ENCODE measurements around the gene COL5A1.

Gene COL5A1

DNA sequence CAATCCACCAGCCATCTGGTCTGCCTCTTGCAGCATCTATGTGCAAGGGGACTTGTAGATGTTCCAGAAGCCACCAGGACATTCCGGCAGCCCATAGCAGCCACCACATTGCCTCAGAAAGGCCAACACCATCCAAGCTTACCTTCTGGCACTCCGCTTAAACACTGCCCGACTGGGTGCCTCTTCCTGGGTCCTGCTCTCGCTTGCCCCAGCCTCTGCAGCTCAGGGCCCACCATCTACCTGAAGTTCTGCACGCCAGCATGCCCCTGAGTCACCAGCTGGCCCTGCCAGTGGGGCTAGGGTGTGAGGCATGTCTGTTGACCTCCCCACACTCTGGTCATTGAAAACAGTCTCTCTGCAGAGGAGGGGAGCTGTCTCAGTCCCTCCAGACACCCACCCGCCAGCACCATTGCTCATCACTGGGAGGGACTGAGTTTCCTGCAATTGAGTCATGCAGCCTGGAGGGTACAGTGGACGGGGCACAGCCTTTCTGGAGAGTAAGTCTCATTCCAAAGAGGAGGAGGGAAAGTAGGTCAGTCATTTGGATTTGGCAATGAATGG, 16.9 kb upstream of the COL5A1 start:
- Histone ChIP-seq H3K4me3 (ENCODE audit: low read length) (no peak overlapping the region), H3K4me2 (ENCODE audit: low read length) (no peak overlapping the region), H3K79me2 (ENCODE audit: low read length) (no peaks in the 10 kb centered on the region), H3K36me3 (replicated peaks; ENCODE audit: low read depth, low read length) (no peaks in the 10 kb centered on the region), H4K20me1 (ENCODE audit: insufficient read depth, low read length) (no peaks in the 10 kb centered on the region), H3K9me3 (ENCODE audit: insufficient read depth, low read length) (no peaks in the 10 kb centered on the region), H3K27me3 (ENCODE audit: low read depth, low read length) (peaks cover 25% of the 10 kb centered on the region), H3K27ac (ENCODE audit: low read length) (no peak overlapping the region), H3K4me1 (ENCODE audit: low read length) (no peaks in the 10 kb centered on the region), H3K9ac (ENCODE audit: low read length) (no peak overlapping the region), H2AFZ (ENCODE audit: low read depth, low read length) (no peak overlapping the region)
- TF ChIP-seq, protein P1, sequence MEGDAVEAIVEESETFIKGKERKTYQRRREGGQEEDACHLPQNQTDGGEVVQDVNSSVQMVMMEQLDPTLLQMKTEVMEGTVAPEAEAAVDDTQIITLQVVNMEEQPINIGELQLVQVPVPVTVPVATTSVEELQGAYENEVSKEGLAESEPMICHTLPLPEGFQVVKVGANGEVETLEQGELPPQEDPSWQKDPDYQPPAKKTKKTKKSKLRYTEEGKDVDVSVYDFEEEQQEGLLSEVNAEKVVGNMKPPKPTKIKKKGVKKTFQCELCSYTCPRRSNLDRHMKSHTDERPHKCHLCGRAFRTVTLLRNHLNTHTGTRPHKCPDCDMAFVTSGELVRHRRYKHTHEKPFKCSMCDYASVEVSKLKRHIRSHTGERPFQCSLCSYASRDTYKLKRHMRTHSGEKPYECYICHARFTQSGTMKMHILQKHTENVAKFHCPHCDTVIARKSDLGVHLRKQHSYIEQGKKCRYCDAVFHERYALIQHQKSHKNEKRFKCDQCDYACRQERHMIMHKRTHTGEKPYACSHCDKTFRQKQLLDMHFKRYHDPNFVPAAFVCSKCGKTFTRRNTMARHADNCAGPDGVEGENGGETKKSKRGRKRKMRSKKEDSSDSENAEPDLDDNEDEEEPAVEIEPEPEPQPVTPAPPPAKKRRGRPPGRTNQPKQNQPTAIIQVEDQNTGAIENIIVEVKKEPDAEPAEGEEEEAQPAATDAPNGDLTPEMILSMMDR (IDR thresholded peaks at IDR 0.05; ENCODE audit: low read depth, low read length): no peak
- TF ChIP-seq EZH2phosphoT487 (IDR thresholded peaks at IDR 0.05; ENCODE audit: low read depth): no peak

DNA sequence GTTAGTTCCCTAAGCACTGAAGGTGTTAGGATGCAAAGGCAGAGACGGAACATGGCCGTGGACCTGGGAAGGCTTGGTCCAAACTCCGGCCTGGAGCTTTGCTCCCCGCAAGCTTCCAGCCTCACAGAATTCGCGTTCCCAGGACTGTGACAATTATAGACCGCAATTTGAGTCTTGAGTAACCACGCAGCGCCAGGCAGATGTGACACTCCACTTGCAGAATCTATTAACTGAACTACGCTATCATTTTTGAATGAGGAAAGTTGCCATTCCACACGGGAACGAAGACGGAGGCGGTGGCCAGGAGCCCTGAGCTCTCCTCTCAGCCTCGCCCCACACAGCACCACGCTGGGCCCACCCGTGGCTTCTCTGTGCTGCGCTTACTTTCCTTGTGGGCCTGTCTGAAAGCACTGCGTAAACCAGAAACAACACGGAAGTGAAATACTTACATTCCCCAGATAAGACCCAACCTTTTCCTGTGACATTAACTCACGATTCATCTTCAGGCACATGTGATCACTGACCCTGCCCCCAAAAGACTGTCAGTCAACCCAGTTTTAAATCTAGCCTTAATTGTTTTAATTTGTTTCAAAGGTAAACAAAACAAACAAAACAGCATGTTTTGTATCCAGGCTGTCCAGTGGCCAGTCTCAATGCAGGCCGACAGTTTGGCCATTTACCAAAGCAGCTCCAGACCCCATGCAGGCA, 16.1 kb upstream of the COL5A1 start:
- no peak overlapping the region for H2AFZ ChIP-seq (ENCODE audit: low read depth, low read length)
- H3K4me3 ChIP-seq (ENCODE audit: low read length): no peak overlapping the region
- H4K20me1 ChIP-seq (ENCODE audit: insufficient read depth, low read length): no peaks in the 10 kb centered on the region
- no peak for TF ChIP-seq EZH2phosphoT487 (IDR thresholded peaks at IDR 0.05; ENCODE audit: low read depth)
- TF ChIP-seq, protein P1 (IDR thresholded peaks at IDR 0.05; ENCODE audit: low read depth, low read length): no peak
- no peaks in the 10 kb centered on the region for H3K4me1 ChIP-seq (ENCODE audit: low read length)
- H3K36me3 ChIP-seq (replicated peaks; ENCODE audit: low read depth, low read length): no peaks in the 10 kb centered on the region
- no peak overlapping the region for H3K4me2 ChIP-seq (ENCODE audit: low read length)
- no peaks in the 10 kb centered on the region for H3K79me2 ChIP-seq (ENCODE audit: low read length)
- H3K9ac ChIP-seq (ENCODE audit: low read length): no peak overlapping the region
- no peaks in the 10 kb centered on the region for H3K9me3 ChIP-seq (ENCODE audit: insufficient read depth, low read length)
- H3K27me3 ChIP-seq (ENCODE audit: low read depth, low read length): peaks cover 25% of the 10 kb centered on the region
- H3K27ac ChIP-seq (ENCODE audit: low read length): no peak overlapping the region

DNA sequence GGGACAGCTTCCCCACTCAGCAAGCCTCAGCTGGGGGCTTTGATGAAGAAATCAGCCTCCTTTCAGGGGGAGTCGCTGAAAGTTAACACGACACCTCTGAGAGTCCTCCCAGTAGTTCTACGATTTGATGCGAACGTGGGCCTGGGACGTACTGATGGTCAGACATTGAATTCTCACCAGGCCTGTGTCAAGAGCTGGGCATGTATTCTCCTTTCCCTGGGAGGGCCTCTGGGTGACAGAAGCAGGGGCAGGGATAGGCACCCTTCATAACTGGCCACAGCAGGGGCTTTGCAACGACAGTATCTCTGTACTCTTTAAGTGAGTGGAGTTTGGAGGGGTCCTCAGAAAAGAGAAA, 15.6 kb upstream of the COL5A1 start:
- Histone ChIP-seq H3K9me3 (ENCODE audit: insufficient read depth, low read length) (no peaks in the 10 kb centered on the region), H3K9ac (ENCODE audit: low read length) (no peak overlapping the region), H3K79me2 (ENCODE audit: low read length) (no peaks in the 10 kb centered on the region), H3K4me3 (ENCODE audit: low read length) (no peak overlapping the region), H3K4me2 (ENCODE audit: low read length) (no peak overlapping the region), H3K27ac (ENCODE audit: low read length) (no peak overlapping the region), H3K4me1 (ENCODE audit: low read length) (no peaks in the 10 kb centered on the region), H2AFZ (ENCODE audit: low read depth, low read length) (no peak overlapping the region), H4K20me1 (ENCODE audit: insufficient read depth, low read length) (no peaks in the 10 kb centered on the region), H3K36me3 (replicated peaks; ENCODE audit: low read depth, low read length) (no peaks in the 10 kb centered on the region), H3K27me3 (ENCODE audit: low read depth, low read length) (peaks cover 22% of the 10 kb centered on the region)
- TF ChIP-seq, protein P1 (IDR thresholded peaks at IDR 0.05; ENCODE audit: low read depth, low read length): no peak
- no peak for TF ChIP-seq EZH2phosphoT487 (IDR thresholded peaks at IDR 0.05; ENCODE audit: low read depth)

DNA sequence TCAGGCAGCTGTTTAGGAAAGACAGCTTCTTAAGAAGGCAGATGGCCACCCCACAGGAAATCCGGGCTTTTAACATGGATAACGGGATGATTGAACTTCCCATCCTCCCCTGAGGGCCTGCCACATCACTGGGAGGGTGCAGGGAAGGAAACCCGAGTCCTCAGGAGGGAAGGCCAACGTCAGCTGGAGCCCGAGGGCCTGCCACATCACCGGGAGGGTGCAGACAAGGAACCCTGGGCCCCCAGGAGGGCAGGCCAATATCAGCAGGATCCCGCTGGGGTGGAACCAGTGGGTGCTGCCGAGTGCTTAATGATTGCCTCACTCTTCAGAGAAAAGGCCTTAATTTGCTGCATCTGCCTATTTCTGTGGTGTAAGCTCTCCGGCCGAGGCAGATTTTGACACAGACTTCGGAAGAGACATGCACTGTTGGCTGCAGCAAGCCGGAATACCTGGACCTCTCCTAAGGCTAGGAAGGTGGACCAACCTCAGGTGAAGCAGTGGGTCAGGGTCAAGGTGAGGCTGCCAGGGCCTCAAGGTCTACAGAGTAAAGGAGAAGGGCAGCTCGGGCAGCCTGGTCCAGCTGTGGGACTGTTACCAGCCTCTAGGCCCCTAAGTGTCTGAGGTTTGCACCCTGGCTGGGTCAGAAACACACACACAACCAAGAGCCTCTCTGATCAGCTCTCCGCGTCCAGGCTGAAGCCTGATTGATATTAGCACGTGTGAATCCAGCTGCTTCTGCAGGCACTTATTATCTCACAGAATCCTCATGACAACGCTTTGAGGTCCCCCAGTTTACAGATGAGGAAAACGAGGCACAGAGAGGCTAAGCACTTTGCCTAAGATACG, 14.8 kb upstream of the COL5A1 start:
- Histone ChIP-seq H3K9ac (ENCODE audit: low read length) (no peak overlapping the region), H4K20me1 (ENCODE audit: insufficient read depth, low read length) (no peaks in the 10 kb centered on the region), H2AFZ (ENCODE audit: low read depth, low read length) (no peak overlapping the region), H3K79me2 (ENCODE audit: low read length) (no peaks in the 10 kb centered on the region), H3K4me3 (ENCODE audit: low read length) (no peak overlapping the region), H3K36me3 (replicated peaks; ENCODE audit: low read depth, low read length) (no peaks in the 10 kb centered on the region), H3K4me1 (ENCODE audit: low read length) (no peaks in the 10 kb centered on the region), H3K27me3 (ENCODE audit: low read depth, low read length) (peaks cover 19% of the 10 kb centered on the region), H3K4me2 (ENCODE audit: low read length) (no peak overlapping the region), H3K9me3 (ENCODE audit: insufficient read depth, low read length) (no peaks in the 10 kb centered on the region), H3K27ac (ENCODE audit: low read length) (no peak overlapping the region)
- no peak for TF ChIP-seq EZH2phosphoT487 (IDR thresholded peaks at IDR 0.05; ENCODE audit: low read depth)
- TF ChIP-seq, protein P1 (IDR thresholded peaks at IDR 0.05; ENCODE audit: low read depth, low read length): no peak
